GM12878 (cell line): Measurements from ENCODE around the gene SIT1. TPM values are rescaled to one million over a fixed set of nuclear protein-coding genes. Genes with fewer than 3 reads are reported as not detected.

ENCODE experiments used
- ATAC-seq: fragments of 200-7000 bp; cut with Tn5 transposase; 3 replicates; pipeline ENCODE4 v1.9.1; 2020; ENCODE audit warnings: mild to moderate bottlenecking, moderate library complexity
- BruUV-seq: library from RNA; stranded (reverse); fragments of 400-500 nt; replicated peaks from 2 replicates; lab custom pipeline; 2021; lab: Mats Ljungman, UMichigan
- CTCF ChIA-PET: fragments of 300-600 bp; sonication (Branson Sonifier 250); formaldehyde crosslinking; extraction: SDS; loops from one replicate; lab custom pipeline; 2021; ENCODE audit warnings: inconsistent platforms; lab: Yijun Ruan, JAX
- POLR2A ChIA-PET: fragments of 350-600 bp; formaldehyde crosslinking; extraction: SDS; loops from one replicate; lab custom pipeline; 2021; ENCODE audit warnings: inconsistent platforms; lab: Charles Lee
- RAD21 ChIA-PET: fragments of 300-600 bp; sonication (Branson Sonifier 250); formaldehyde crosslinking; loops from one replicate; lab custom pipeline; 2023; ENCODE audit warnings: antibody characterized with exemption; ENCODE audit not compliant: unreplicated experiment; lab: Charles Lee
- SMC1A ChIA-PET: fragments of 300-600 bp; sonication (Branson Sonifier 250); formaldehyde crosslinking; loops from one replicate; lab custom pipeline; 2023; ENCODE audit not compliant: unreplicated experiment, uncharacterized antibody; lab: Charles Lee
- DNase-seq: peaks from one replicate; pipeline ENCODE4 v3.0.0-alpha.2; 2011; ENCODE audit warnings: low read depth, low spot score
- FAIRE-seq: peaks from 3 replicates; lab custom pipeline; 2011; peaks lifted over from hg19 to GRCh38; lab: Jason Lieb, UNC
- H2AFZ ChIP-seq: 2 replicates; pipeline ENCODE4 v1.6.0; 2011; ENCODE audit warnings: low read depth, low read length, control low read depth; ENCODE audit not compliant: control insufficient read depth
- H3K27ac ChIP-seq: 2 replicates; pipeline ENCODE4 v1.5.1; 2011; ENCODE audit warnings: control low read depth; ENCODE audit not compliant: control insufficient read depth, insufficient read depth
- H3K27me3 ChIP-seq, 2 experiments: replicated peaks in 1 of 2; 2 replicates each; pipeline versions ENCODE4 v1.6.0 to v1.6.1; 2011; ENCODE audit warnings: low read length in 1 of 2; ENCODE audit not compliant: control insufficient read depth in 2 of 2, insufficient read depth in 2 of 2
- H3K36me3 ChIP-seq, 2 experiments: 2 replicates each; pipeline ENCODE4 v1.5.1; 2011; ENCODE audit warnings: low read length in 1 of 2; ENCODE audit not compliant: control insufficient read depth in 2 of 2, insufficient read depth in 2 of 2
- H3K4me1 ChIP-seq: 2 replicates; pipeline ENCODE4 v1.6.1; 2011; ENCODE audit warnings: mild to moderate bottlenecking, low read length, moderate library complexity, mixed read lengths; ENCODE audit not compliant: control insufficient read depth, insufficient read depth
- H3K4me2 ChIP-seq: 2 replicates; pipeline ENCODE4 v1.6.0; 2011; ENCODE audit warnings: control low read depth; ENCODE audit not compliant: control insufficient read depth, insufficient read depth
- H3K4me3 ChIP-seq: fragments of 200-600 bp; sonication (generic); 2 replicates; pipeline ENCODE4 v1.5.1; 2016
- H3K79me2 ChIP-seq: 2 replicates; pipeline ENCODE4 v1.6.0; 2011; ENCODE audit warnings: low read length; ENCODE audit not compliant: control insufficient read depth, insufficient read depth
- H3K9ac ChIP-seq: 2 replicates; pipeline ENCODE4 v1.8.0; 2011; ENCODE audit warnings: low read length, control low read depth, mixed read lengths; ENCODE audit not compliant: control insufficient read depth, insufficient read depth
- H3K9me3 ChIP-seq: replicated peaks from 3 replicates; pipeline ENCODE4 v1.5.1; 2011; ENCODE audit warnings: mild to moderate bottlenecking, low read length; ENCODE audit not compliant: control insufficient read depth, insufficient read depth
- H4K20me1 ChIP-seq: 2 replicates; pipeline ENCODE4 v1.6.0; 2011; ENCODE audit not compliant: control insufficient read depth, insufficient read depth
- BHLHE40 ChIP-seq, 2 experiments: fragments of 450-650 bp in 1 of 2; IDR thresholded peaks; 2 replicates each; pipeline ENCODE4 v1.6.1; 2011 to 2017; ENCODE audit warnings: low read depth in 2 of 2, borderline replicate concordance in 1 of 2, improper control_type of control experiment in 1 of 2, low read length in 1 of 2, mild to moderate bottlenecking in 1 of 2
- EP300 ChIP-seq, 2 experiments: fragments of 150-350 bp in 1 of 2; IDR thresholded peaks; 2 replicates each; pipeline ENCODE4 v1.6.1; 2011 to 2012; ENCODE audit warnings: low read depth in 2 of 2, low read length in 2 of 2, borderline replicate concordance in 1 of 2, improper control_type of control experiment in 1 of 2, inconsistent platforms in 1 of 2; ENCODE audit not compliant: control insufficient read depth in 1 of 2
- IKZF2 ChIP-seq, 2 experiments: fragments of 450-650 bp; IDR thresholded peaks; 2 replicates each; pipeline ENCODE4 v1.6.1; 2017; ENCODE audit warnings: mild to moderate bottlenecking in 2 of 2, moderate library complexity in 2 of 2
- POU2F2 ChIP-seq: IDR thresholded peaks from 3 replicates; pipeline ENCODE4 v1.6.1; 2011; ENCODE audit warnings: low read depth, mild to moderate bottlenecking, low read length, borderline replicate concordance
- WGBS: methylation state at CpG from one replicate; pipeline ENCODE4 v1.1.6; 2016; ENCODE audit warnings: low lambda C conversion rate; ENCODE audit not compliant: insufficient replicate concordance, insufficient coverage; ENCODE audit errors: missing lambda C conversion rate; 5-methylcytosine and 5-hydroxymethylcytosine counted together
- in situ Hi-C: fragments of 300-500 bp; cut with MboI; formaldehyde crosslinking; loops from 9 replicates; pipeline ENCODE4 v1.14.3; 2018; ENCODE audit warnings: mixed read lengths
- intact Hi-C: fragments of 100-400 bp; cut with micrococcal nuclease; formaldehyde crosslinking; loops from one replicate; pipeline ENCODE4 v1.14.2; 2022; ENCODE audit not compliant: unreplicated experiment
- polyA plus RNA-seq, 11 experiments: library from polyadenylated mRNA; depleted of rRNA in 4 of 11; unstranded in 6 of 11; stranded (reverse) in 5 of 11; fragments of >200 nt; fragmentation: Nextera tagmentation in 4 of 11; fragmentation: Illumina TruSeq in 1 of 11; extraction: Ambion mirVana in 4 of 11; extraction: Trizol in 1 of 11; gene quantifications; 1 replicate in 1 of 11; 2 replicates in 10 of 11; pipeline versions ENCODE4 v1.2.1 to v1.2.3, GENCODE V29; 2011 to 2016; ENCODE audit warnings: inconsistent platforms in 2 of 11, missing spikeins in 2 of 11, low read depth in 1 of 11
- total RNA-seq, 4 experiments: library from RNA; depleted of rRNA in 3 of 4; stranded (reverse); fragments of >200 nt in 3 of 4; fragmentation: Illumina TruSeq in 1 of 4; extraction: Trizol in 1 of 4; gene quantifications; 2 replicates each; pipeline versions ENCODE4 v1.2.1 to v1.2.3, GENCODE V29; 2013 to 2021
- TF ChIP-seq, protein P1 (sequence below): fragments of 450-650 bp; IDR thresholded peaks from 2 replicates; pipeline ENCODE4 v1.6.1; 2016; ENCODE audit warnings: mild to moderate bottlenecking

The SIT1 gene
- total and polyA plus RNA-seq, 10 of the 15 experiments (the other 5 are each of a cell fraction or from before 2014, with no cell fraction given), result 0.97 to 137 (median 59.7) TPM

DNA sequence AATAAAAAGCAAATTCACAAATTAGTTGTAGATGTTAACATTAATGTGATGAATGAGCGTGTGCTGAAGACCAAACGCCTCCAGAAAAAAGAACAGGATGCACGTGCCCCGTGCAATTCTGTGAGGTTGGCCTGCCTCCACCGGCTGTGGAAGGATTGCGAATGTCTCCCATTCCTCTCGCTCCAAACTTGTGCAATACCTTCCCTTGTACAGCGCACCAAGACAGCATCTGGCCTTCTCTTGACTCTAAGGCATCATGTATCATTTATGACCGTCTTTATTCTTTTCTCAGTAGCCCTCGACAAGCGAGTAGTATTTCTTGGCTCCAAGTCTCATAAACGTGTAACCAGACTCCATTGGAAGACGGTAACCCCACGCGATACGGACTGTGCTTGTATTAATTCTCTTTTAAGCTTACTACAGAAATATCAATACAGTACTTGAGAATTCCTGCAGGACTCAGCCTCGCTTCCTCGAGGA, 47.2 kb downstream of the SIT1 start:
- in situ Hi-C loops, result loop anchor here (5.0 kb wide), 1 partner anchor 486 kb away; the partner anchor contains the start of gene ATOSB
- Histone ChIP-seq H3K9ac (no peak overlapping the region; the same call in 1 of the 2 replicates), H3K36me3 (no peaks in the 10 kb centered on the region), H2AFZ (peak overlapping the region; percentile 93)
- no peak for ATAC-seq
- BruUV-seq, result TSS peak; percentile 89
- WGBS, result 26% methylated on average over 18 of the region's 18 CpGs
- CTCF ChIA-PET, result interaction anchor here (0.7 to 3.1 kb wide), 31 partner anchors 9 to 509 kb away, joined by 3 to 53 read pairs (median 4); partner anchors contain the start of genes ARHGEF39, CREB3, GBA2 and RGP1
- no peak for TF ChIP-seq POU2F2
- TF ChIP-seq BHLHE40 (IDR thresholded peaks at IDR 0.05; ENCODE audit: borderline replicate concordance in 1 of 2, low read depth in 2 of 2, low read length in 1 of 2), result peak in 1 of 2 experiments; percentile 42; a peak in 1 of 4 replicates
- TF ChIP-seq IKZF2 (IDR thresholded peaks at IDR 0.05), result peak in 1 of 2 experiments; percentile 17; a peak in 1 of 4 replicates
- TF ChIP-seq, protein P1, sequence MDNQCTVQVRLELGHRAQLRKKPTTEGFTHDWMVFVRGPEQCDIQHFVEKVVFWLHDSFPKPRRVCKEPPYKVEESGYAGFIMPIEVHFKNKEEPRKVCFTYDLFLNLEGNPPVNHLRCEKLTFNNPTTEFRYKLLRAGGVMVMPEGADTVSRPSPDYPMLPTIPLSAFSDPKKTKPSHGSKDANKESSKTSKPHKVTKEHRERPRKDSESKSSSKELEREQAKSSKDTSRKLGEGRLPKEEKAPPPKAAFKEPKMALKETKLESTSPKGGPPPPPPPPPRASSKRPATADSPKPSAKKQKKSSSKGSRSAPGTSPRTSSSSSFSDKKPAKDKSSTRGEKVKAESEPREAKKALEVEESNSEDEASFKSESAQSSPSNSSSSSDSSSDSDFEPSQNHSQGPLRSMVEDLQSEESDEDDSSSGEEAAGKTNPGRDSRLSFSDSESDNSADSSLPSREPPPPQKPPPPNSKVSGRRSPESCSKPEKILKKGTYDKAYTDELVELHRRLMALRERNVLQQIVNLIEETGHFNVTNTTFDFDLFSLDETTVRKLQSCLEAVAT, result peak; percentile 74; the same call in 1 of the 2 replicates
- TF ChIP-seq EP300 (IDR thresholded peaks at IDR 0.05; ENCODE audit: borderline replicate concordance in 1 of 2, control insufficient read depth in 1 of 2, low read depth in 2 of 2, low read length in 2 of 2), result 0 out of 4 replicates have a peak, but pooled peaks of 1 of the 2 experiments have one; percentile 9
- TF ChIP-seq, all 136 proteins: peak for 4
- Histone ChIP-seq H4K20me1 (no peaks in the 10 kb centered on the region), H3K4me1 (peaks cover 12% of the 10 kb centered on the region), H3K27me3 (no peaks in the 10 kb centered on the region), H3K79me2 (no peaks in the 10 kb centered on the region; the same call in 1 of the 2 replicates), H3K4me2 (peak overlapping the region; percentile 46), H3K27ac (peak overlapping the region; percentile 57), H3K4me3 (peak overlapping the region; percentile 50; the same call in 1 of the 2 replicates), H3K9me3 (no peaks in the 10 kb centered on the region; the same call in 2 of the 3 replicates)
- POLR2A ChIA-PET, result interaction anchor here (0.9 to 3.1 kb wide), 5 partner anchors 16 to 129 kb away, joined by 3 to 18 read pairs (median 6); partner anchors contain the start of genes CD72 and CREB3
- RAD21 ChIA-PET, result interaction anchor here (0.6 to 3.5 kb wide), 17 partner anchors 12 to 278 kb away, joined by 3 to 57 read pairs (median 5); partner anchors contain the start of genes CCDC107, CREB3, RMRP and SIT1
- DNase-seq (no peak), FAIRE-seq (no peak)
- SMC1A ChIA-PET, result interaction anchor here (0.9 to 3.3 kb wide), 11 partner anchors 13 to 223 kb away, joined by 3 to 34 read pairs (median 5); partner anchors contain the start of genes CCDC107 and RMRP
- intact Hi-C loops, result loop anchor here (10.0 kb wide), 2 partner anchors 211 to 489 kb away; partner anchors contain the start of genes ATOSB, HINT2 and SPAG8
